ENCODE data around the gene TESK2. TPM values are rescaled to one million over a fixed set of nuclear protein-coding genes. Genes with fewer than 3 reads are reported as not detected.

The TESK2 gene
- total RNA-seq, 4 donors from 2014 or later = 2.8 to 10.7 (median 6.5) TPM

- TF ChIP-seq, protein P1, sequence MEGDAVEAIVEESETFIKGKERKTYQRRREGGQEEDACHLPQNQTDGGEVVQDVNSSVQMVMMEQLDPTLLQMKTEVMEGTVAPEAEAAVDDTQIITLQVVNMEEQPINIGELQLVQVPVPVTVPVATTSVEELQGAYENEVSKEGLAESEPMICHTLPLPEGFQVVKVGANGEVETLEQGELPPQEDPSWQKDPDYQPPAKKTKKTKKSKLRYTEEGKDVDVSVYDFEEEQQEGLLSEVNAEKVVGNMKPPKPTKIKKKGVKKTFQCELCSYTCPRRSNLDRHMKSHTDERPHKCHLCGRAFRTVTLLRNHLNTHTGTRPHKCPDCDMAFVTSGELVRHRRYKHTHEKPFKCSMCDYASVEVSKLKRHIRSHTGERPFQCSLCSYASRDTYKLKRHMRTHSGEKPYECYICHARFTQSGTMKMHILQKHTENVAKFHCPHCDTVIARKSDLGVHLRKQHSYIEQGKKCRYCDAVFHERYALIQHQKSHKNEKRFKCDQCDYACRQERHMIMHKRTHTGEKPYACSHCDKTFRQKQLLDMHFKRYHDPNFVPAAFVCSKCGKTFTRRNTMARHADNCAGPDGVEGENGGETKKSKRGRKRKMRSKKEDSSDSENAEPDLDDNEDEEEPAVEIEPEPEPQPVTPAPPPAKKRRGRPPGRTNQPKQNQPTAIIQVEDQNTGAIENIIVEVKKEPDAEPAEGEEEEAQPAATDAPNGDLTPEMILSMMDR (IDR thresholded peaks at IDR 0.05; ENCODE audit: low read depth) = no peak
Measured at GRCh38 chr1:45522324-45523104, 31.6 kb upstream of the TESK2 start.

- TF ChIP-seq, protein P1 (IDR thresholded peaks at IDR 0.05; ENCODE audit: low read depth) = no peak
Measured at GRCh38 chr1:45521413-45522323, 30.7 kb upstream of the TESK2 start, which contains the start of gene PRDX1. Gene PRDX1 (minus strand): TSS chr1:45521884. CDS start chr1:45519043, 2,841 bp downstream.

GRCh38 chr1:45518910-45519309 is 27.9 kb upstream of the TESK2 start:
- TF ChIP-seq, protein P1 (IDR thresholded peaks at IDR 0.05; ENCODE audit: low read depth) = no peak

- TF ChIP-seq, protein P1 (IDR thresholded peaks at IDR 0.05; ENCODE audit: low read depth) = no peak
Measured at GRCh38 chr1:45516465-45516864, 25.5 kb upstream of the TESK2 start.

DNA sequence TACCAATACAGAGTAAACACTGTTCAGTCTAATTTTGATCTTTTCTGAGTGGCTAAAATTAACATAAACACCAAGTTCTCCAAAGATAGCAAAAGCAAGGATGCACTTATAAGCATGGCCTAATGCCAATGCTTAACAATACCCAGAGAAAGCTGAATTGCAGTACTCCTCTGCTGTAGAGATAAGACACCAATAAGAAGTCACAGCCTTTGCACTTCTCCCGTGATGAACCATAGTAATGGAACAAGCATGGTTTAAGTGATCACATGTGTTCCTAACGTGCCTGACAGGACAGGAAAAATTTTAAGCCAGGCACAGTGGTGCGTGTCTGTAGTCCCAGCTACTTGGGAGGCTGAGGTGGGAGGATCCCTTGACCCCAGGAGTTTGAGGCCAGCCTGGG is 25.1 kb upstream of the TESK2 start:
- TF ChIP-seq, protein P1 (IDR thresholded peaks at IDR 0.05; ENCODE audit: low read depth) = no peak

GRCh38 chr1:45512641-45513054 is 21.7 kb upstream of the TESK2 start:
- TF ChIP-seq, protein P1 (IDR thresholded peaks at IDR 0.05; ENCODE audit: low read depth) = no peak

Measured in subcutaneous adipose tissue (tissue), 4 donors.